HepG2 (cell line): Measurements from ENCODE around the gene DPEP2NB. TPM values are rescaled to one million over a fixed set of nuclear protein-coding genes. Genes with fewer than 3 reads are reported as not detected.

Experiments used
- KLF6 ChIP-seq: IDR thresholded peaks from 2 replicates; pipeline ENCODE4 v1.8.0; 2016; ENCODE audit warnings: missing biosample characterization, missing genetic modification reagents
- SMAD1 ChIP-seq: sonication (generic); formaldehyde crosslinking; IDR thresholded peaks from 2 replicates; pipeline ENCODE4 v1.4.0; 2020; ENCODE audit warnings: missing genetic modification reagents, low read depth, mild to moderate bottlenecking, borderline replicate concordance
- ZMAT3 ChIP-seq: sonication (generic); formaldehyde crosslinking; conservative IDR thresholded peaks from 2 replicates; pipeline ENCODE4 v1.7.0; 2021; ENCODE audit warnings: missing genetic modification reagents
- ZNF780A ChIP-seq: sonication (generic); formaldehyde crosslinking; IDR thresholded peaks from 2 replicates; pipeline ENCODE4 v1.8.0; 2022; ENCODE audit warnings: mild to moderate bottlenecking, missing genetic modification reagents, moderate library complexity
- ZNF878 ChIP-seq: sonication (generic); formaldehyde crosslinking; IDR thresholded peaks from 2 replicates; pipeline ENCODE4 v1.8.1; 2023; ENCODE audit warnings: mild to moderate bottlenecking, missing genetic modification reagents, moderate library complexity
- polyA plus RNA-seq, 8 experiments: library from polyadenylated mRNA; depleted of rRNA in 3 of 8; stranded (reverse) in 7 of 8; unstranded in 1 of 8; fragments of >200 nt; fragmentation: Illumina TruSeq in 4 of 8; extraction: Trizol in 4 of 8; gene quantifications; 2 replicates each; pipeline versions ENCODE4 v1.2.1 to v1.2.3, GENCODE V29; 2011 to 2016; ENCODE audit warnings: low read depth in 4 of 8, missing spikeins in 1 of 8, mixed read lengths in 1 of 8; ENCODE audit not compliant: insufficient read depth in 1 of 8
- total RNA-seq, 5 experiments: library from RNA; depleted of rRNA; stranded (reverse); fragments of >200 nt; fragmentation: Illumina TruSeq; extraction: Trizol; gene quantifications; 2 replicates each; pipeline ENCODE4 v1.2.3, GENCODE V29; 2016; ENCODE audit warnings: low read depth in 1 of 5
- TF ChIP-seq, protein P1 (sequence below): sonication (generic); formaldehyde crosslinking; IDR thresholded peaks from 2 replicates; pipeline ENCODE4 v1.4.0; 2020; ENCODE audit warnings: mild to moderate bottlenecking, missing genetic modification reagents
- TF ChIP-seq, protein P2 (sequence below): sonication (generic); formaldehyde crosslinking; IDR thresholded peaks from 2 replicates; pipeline ENCODE4 v1.5.0; 2020; ENCODE audit warnings: missing genetic modification reagents
- TF ChIP-seq, protein P3 (sequence below): sonication (generic); formaldehyde crosslinking; IDR thresholded peaks from 2 replicates; pipeline ENCODE4 v1.8.0; 2022; ENCODE audit warnings: mild to moderate bottlenecking, missing genetic modification reagents, moderate library complexity
- TF ChIP-seq, protein P4 (sequence below): sonication (generic); formaldehyde crosslinking; IDR thresholded peaks from 2 replicates; pipeline ENCODE4 v1.8.0; 2022; ENCODE audit warnings: missing genetic modification reagents, low read depth, mild to moderate bottlenecking, borderline replicate concordance
- TF ChIP-seq, protein P5 (sequence below): sonication (generic); formaldehyde crosslinking; IDR thresholded peaks from 2 replicates; pipeline ENCODE4 v1.4.0; 2020; ENCODE audit warnings: mild to moderate bottlenecking, missing genetic modification reagents
- TF ChIP-seq, protein P6 (sequence below): sonication (generic); formaldehyde crosslinking; IDR thresholded peaks from 2 replicates; pipeline ENCODE4 v1.4.0; 2020; ENCODE audit warnings: missing genetic modification reagents

DPEP2NB gene
- total and polyA plus RNA-seq, 2 of the 13 experiments (the other 11 are each of a cell fraction or from before 2014, with no cell fraction given), result not detected

DNA sequence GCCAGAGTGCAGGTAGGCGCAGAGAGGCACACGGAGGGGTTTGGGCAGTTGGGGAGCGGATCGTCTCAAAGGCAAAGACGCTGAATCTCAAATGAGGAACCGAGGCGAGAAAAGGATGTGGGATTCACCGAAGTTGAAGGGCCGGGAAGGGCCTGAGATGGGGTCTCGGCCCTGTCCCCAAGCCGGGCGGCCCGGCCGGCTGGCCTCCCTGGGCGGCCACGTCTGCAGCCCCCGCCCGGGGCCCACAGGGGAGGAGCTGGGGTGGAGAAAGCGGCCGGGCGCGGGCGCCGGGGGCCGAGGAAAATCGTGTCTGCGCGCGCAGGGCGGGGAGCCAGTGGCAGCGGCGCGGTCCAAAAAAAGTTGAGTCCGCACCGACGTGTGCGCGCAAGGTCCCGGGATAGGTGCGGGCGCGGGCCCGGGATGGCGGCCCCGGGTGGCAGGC, 47.7 kb downstream of the DPEP2NB start (continued):
- TF ChIP-seq, protein P1, sequence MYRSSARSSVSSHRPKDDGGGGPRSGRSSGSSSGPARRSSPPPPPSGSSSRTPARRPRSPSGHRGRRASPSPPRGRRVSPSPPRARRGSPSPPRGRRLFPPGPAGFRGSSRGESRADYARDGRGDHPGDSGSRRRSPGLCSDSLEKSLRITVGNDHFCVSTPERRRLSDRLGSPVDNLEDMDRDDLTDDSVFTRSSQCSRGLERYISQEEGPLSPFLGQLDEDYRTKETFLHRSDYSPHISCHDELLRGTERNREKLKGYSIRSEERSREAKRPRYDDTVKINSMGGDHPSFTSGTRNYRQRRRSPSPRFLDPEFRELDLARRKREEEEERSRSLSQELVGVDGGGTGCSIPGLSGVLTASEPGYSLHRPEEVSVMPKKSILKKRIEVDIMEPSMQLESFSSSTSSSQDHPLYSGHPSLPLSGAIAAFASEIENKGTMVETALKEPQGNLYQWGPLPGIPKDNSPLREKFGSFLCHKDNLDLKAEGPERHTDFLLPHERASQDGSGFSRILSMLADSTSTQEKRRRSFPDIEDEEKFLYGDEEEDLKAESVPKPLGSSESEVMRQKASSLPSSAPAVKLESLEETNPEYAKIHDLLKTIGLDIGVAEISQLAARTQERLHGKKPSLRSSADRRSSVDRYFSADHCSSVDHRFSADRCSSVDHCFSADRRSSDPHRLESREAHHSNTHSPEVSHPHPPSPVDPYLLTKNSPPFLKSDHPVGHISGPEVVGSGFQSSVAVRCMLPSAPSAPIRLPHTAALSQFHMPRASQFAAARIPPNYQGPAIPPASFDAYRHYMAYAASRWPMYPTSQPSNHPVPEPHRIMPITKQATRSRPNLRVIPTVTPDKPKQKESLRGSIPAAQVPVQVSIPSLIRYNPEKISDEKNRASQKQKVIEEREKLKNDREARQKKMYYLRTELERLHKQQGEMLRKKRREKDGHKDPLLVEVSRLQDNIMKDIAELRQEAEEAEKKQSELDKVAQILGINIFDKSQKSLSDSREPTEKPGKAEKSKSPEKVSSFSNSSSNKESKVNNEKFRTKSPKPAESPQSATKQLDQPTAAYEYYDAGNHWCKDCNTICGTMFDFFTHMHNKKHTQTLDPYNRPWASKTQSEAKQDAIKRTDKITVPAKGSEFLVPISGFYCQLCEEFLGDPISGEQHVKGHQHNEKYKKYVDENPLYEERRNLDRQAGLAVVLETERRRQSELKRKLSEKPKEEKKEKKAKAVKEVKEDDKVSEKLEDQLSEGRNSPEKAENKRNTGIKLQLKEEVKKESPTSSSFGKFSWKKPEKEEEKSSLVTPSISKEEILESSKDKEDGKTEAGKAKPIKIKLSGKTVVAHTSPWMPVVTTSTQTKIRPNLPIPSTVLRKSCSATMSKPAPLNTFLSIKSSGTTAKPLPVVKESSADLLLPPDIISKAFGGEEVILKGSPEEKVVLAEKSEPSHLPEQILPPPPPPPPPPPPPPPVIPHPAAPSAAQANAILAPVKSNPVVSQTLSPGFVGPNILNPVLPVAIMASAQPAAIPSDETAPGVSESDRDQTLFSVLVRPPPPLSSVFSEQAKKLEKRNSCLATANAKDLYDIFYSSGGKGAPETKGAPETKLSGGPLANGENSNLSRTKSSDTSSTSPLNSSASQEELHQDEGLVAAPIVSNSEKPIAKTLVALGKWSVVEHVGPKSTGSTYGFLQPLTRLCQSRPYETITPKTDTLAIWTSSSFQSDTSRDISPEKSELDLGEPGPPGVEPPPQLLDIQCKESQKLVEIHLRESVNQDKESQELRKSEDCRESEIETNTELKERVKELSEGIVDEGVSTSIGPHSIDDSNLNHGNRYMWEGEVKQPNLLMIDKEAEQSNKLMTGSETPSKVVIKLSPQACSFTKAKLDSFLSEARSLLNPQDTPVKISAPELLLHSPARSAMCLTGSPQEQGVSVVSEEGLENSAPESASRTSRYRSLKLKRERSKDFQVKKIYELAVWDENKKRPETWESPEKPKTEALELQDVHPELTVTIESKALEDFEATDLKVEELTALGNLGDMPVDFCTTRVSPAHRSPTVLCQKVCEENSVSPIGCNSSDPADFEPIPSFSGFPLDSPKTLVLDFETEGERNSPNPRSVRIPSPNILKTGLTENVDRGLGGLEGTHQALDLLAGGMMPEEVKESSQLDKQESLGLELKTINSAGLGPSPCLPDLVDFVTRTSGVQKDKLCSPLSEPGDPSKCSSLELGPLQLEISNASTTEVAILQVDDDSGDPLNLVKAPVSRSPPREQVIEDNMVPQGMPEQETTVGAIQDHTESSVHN, result no peak
- TF ChIP-seq, protein P2, sequence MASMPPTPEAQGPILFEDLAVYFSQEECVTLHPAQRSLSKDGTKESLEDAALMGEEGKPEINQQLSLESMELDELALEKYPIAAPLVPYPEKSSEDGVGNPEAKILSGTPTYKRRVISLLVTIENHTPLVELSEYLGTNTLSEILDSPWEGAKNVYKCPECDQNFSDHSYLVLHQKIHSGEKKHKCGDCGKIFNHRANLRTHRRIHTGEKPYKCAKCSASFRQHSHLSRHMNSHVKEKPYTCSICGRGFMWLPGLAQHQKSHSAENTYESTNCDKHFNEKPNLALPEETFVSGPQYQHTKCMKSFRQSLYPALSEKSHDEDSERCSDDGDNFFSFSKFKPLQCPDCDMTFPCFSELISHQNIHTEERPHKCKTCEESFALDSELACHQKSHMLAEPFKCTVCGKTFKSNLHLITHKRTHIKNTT (CRISPR knock-in tag), result 0 out of 2 replicates have a peak, but pooled peaks have one; percentile 59
- TF ChIP-seq, protein P3, sequence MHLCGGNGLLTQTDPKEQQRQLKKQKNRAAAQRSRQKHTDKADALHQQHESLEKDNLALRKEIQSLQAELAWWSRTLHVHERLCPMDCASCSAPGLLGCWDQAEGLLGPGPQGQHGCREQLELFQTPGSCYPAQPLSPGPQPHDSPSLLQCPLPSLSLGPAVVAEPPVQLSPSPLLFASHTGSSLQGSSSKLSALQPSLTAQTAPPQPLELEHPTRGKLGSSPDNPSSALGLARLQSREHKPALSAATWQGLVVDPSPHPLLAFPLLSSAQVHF (CRISPR knock-in tag), result peak; percentile 8; the same call in 1 of the 2 replicates
- TF ChIP-seq, protein P4, sequence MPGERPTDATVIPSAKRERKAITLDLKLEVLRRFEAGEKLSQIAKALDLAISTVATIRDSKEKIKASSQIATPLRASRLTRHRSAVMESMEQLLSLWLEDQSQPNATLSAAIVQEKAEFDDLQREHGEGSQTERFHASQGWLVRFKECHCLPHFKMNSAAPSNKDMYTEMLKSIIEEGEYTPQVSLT (CRISPR knock-in tag), result 0 out of 2 replicates have a peak, but pooled peaks have one; percentile 56
- TF ChIP-seq SMAD1 (CRISPR knock-in tag) (no peak), ZNF780A (CRISPR knock-in tag) (0 out of 2 replicates have a peak, but pooled peaks have one; percentile 43), KLF6 (CRISPR knock-in tag) (no peak), ZNF878 (CRISPR knock-in tag) (no peak), ZMAT3 (CRISPR knock-in tag) (no peak)
- TF ChIP-seq, protein P5, sequence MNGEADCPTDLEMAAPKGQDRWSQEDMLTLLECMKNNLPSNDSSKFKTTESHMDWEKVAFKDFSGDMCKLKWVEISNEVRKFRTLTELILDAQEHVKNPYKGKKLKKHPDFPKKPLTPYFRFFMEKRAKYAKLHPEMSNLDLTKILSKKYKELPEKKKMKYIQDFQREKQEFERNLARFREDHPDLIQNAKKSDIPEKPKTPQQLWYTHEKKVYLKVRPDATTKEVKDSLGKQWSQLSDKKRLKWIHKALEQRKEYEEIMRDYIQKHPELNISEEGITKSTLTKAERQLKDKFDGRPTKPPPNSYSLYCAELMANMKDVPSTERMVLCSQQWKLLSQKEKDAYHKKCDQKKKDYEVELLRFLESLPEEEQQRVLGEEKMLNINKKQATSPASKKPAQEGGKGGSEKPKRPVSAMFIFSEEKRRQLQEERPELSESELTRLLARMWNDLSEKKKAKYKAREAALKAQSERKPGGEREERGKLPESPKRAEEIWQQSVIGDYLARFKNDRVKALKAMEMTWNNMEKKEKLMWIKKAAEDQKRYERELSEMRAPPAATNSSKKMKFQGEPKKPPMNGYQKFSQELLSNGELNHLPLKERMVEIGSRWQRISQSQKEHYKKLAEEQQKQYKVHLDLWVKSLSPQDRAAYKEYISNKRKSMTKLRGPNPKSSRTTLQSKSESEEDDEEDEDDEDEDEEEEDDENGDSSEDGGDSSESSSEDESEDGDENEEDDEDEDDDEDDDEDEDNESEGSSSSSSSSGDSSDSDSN (CRISPR knock-in tag), result peak; percentile 57
- TF ChIP-seq, protein P6, sequence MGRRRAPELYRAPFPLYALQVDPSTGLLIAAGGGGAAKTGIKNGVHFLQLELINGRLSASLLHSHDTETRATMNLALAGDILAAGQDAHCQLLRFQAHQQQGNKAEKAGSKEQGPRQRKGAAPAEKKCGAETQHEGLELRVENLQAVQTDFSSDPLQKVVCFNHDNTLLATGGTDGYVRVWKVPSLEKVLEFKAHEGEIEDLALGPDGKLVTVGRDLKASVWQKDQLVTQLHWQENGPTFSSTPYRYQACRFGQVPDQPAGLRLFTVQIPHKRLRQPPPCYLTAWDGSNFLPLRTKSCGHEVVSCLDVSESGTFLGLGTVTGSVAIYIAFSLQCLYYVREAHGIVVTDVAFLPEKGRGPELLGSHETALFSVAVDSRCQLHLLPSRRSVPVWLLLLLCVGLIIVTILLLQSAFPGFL (CRISPR knock-in tag), result no peak
